H1 (cell line): ENCODE results near the gene POGK. TPM values are rescaled to one million over a fixed set of nuclear protein-coding genes. Genes with fewer than 3 reads are reported as not detected.

ENCODE experiments used
- CBX5 ChIP-seq: fragments of 300-800, 300-1000 bp; sonication (generic); IDR thresholded peaks from 2 replicates; pipeline ENCODE4 v1.7.1; 2016; ENCODE audit warnings: antibody characterized with exemption, low read length, low read depth
- KDM1A ChIP-seq: fragments of 200-600, 300-600 bp; sonication (generic); IDR thresholded peaks from 2 replicates; pipeline ENCODE4 v1.7.1; 2016; ENCODE audit warnings: mild to moderate bottlenecking, low read length, borderline replicate concordance
- KDM5A ChIP-seq: fragments of 200-600 bp; IDR thresholded peaks from 2 replicates; pipeline ENCODE4 v1.7.1; 2012; ENCODE audit warnings: mild to moderate bottlenecking, low read length, inconsistent platforms, mixed read lengths
- NANOG ChIP-seq: IDR thresholded peaks from 2 replicates; pipeline ENCODE4 v1.6.1; 2011; ENCODE audit warnings: low read length, low read depth, mild to moderate bottlenecking, inconsistent platforms; ENCODE audit not compliant: insufficient read depth, poor library complexity, severe bottlenecking
- SIRT6 ChIP-seq: IDR thresholded peaks from one replicate; pipeline ENCODE4 v1.7.1; 2012; ENCODE audit warnings: low read length, inconsistent platforms
- TAF7 ChIP-seq: optimal IDR thresholded peaks from 2 replicates; pipeline ENCODE3; 2011; ENCODE audit warnings: low read depth, mild to moderate bottlenecking, inconsistent platforms, low read length, moderate library complexity, borderline replicate concordance
- polyA plus RNA-seq, 7 experiments: library from polyadenylated mRNA; depleted of rRNA in 3 of 7; stranded (reverse) in 5 of 7; unstranded in 2 of 7; fragments of >200 nt in 5 of 7; fragments of 200-250 nt in 2 of 7; gene quantifications; 1 replicate in 5 of 7; 2 replicates in 1 of 7; 4 replicates in 1 of 7; pipeline versions ENCODE4 v1.2.1 to v1.2.3, GENCODE V29; 2011 to 2013; ENCODE audit warnings: missing spikeins in 2 of 7, mixed read lengths in 2 of 7
- total RNA-seq: library from RNA; stranded (reverse); fragmentation: NEBNext Ultra II Directional; extraction: Animal tissue kit (Norgen Biotek cat#: 25700); gene quantifications from 2 replicates; pipeline ENCODE4 v1.2.1, GENCODE V29; 2021
- TF ChIP-seq, protein P1 (sequence below): fragments of 300-600 bp; sonication (generic); IDR thresholded peaks from 2 replicates; pipeline ENCODE4 v1.7.1; 2012; ENCODE audit warnings: low read length, moderate library complexity, mild to moderate bottlenecking, inconsistent platforms; ENCODE audit not compliant: insufficient replicate concordance
- TF ChIP-seq, protein P2 (sequence below): IDR thresholded peaks from 2 replicates; pipeline ENCODE4 v1.6.1; 2011; ENCODE audit warnings: low read length, improper control_type of control experiment
- TF ChIP-seq, protein P3 (sequence below): IDR thresholded peaks from 2 replicates; pipeline ENCODE4 v1.6.1; 2012; ENCODE audit warnings: inconsistent platforms

The POGK gene
- total and polyA plus RNA-seq, 2 of the 8 experiments (the other 6 are each of a cell fraction or from before 2014, with no cell fraction given): 16.9 to 40.3 TPM

DNA sequence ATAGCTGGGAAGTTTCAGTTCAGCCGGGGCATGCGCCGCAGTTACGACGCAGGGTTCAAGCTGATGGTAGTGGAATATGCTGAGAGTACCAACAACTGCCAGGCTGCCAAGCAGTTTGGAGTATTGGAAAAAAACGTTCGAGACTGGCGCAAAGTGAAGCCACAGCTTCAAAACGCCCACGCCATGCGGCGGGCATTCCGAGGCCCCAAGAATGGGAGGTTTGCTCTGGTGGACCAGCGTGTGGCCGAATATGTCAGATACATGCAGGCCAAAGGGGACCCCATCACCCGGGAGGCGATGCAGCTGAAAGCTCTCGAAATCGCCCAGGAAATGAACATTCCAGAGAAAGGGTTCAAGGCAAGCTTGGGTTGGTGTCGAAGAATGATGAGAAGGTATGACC is 9.9 kb downstream of the POGK start (continued):
- TF ChIP-seq, protein P1, sequence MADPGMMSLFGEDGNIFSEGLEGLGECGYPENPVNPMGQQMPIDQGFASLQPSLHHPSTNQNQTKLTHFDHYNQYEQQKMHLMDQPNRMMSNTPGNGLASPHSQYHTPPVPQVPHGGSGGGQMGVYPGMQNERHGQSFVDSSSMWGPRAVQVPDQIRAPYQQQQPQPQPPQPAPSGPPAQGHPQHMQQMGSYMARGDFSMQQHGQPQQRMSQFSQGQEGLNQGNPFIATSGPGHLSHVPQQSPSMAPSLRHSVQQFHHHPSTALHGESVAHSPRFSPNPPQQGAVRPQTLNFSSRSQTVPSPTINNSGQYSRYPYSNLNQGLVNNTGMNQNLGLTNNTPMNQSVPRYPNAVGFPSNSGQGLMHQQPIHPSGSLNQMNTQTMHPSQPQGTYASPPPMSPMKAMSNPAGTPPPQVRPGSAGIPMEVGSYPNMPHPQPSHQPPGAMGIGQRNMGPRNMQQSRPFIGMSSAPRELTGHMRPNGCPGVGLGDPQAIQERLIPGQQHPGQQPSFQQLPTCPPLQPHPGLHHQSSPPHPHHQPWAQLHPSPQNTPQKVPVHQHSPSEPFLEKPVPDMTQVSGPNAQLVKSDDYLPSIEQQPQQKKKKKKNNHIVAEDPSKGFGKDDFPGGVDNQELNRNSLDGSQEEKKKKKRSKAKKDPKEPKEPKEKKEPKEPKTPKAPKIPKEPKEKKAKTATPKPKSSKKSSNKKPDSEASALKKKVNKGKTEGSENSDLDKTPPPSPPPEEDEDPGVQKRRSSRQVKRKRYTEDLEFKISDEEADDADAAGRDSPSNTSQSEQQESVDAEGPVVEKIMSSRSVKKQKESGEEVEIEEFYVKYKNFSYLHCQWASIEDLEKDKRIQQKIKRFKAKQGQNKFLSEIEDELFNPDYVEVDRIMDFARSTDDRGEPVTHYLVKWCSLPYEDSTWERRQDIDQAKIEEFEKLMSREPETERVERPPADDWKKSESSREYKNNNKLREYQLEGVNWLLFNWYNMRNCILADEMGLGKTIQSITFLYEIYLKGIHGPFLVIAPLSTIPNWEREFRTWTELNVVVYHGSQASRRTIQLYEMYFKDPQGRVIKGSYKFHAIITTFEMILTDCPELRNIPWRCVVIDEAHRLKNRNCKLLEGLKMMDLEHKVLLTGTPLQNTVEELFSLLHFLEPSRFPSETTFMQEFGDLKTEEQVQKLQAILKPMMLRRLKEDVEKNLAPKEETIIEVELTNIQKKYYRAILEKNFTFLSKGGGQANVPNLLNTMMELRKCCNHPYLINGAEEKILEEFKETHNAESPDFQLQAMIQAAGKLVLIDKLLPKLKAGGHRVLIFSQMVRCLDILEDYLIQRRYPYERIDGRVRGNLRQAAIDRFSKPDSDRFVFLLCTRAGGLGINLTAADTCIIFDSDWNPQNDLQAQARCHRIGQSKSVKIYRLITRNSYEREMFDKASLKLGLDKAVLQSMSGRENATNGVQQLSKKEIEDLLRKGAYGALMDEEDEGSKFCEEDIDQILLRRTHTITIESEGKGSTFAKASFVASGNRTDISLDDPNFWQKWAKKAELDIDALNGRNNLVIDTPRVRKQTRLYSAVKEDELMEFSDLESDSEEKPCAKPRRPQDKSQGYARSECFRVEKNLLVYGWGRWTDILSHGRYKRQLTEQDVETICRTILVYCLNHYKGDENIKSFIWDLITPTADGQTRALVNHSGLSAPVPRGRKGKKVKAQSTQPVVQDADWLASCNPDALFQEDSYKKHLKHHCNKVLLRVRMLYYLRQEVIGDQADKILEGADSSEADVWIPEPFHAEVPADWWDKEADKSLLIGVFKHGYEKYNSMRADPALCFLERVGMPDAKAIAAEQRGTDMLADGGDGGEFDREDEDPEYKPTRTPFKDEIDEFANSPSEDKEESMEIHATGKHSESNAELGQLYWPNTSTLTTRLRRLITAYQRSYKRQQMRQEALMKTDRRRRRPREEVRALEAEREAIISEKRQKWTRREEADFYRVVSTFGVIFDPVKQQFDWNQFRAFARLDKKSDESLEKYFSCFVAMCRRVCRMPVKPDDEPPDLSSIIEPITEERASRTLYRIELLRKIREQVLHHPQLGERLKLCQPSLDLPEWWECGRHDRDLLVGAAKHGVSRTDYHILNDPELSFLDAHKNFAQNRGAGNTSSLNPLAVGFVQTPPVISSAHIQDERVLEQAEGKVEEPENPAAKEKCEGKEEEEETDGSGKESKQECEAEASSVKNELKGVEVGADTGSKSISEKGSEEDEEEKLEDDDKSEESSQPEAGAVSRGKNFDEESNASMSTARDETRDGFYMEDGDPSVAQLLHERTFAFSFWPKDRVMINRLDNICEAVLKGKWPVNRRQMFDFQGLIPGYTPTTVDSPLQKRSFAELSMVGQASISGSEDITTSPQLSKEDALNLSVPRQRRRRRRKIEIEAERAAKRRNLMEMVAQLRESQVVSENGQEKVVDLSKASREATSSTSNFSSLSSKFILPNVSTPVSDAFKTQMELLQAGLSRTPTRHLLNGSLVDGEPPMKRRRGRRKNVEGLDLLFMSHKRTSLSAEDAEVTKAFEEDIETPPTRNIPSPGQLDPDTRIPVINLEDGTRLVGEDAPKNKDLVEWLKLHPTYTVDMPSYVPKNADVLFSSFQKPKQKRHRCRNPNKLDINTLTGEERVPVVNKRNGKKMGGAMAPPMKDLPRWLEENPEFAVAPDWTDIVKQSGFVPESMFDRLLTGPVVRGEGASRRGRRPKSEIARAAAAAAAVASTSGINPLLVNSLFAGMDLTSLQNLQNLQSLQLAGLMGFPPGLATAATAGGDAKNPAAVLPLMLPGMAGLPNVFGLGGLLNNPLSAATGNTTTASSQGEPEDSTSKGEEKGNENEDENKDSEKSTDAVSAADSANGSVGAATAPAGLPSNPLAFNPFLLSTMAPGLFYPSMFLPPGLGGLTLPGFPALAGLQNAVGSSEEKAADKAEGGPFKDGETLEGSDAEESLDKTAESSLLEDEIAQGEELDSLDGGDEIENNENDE: no peak
- TF ChIP-seq, protein P2, sequence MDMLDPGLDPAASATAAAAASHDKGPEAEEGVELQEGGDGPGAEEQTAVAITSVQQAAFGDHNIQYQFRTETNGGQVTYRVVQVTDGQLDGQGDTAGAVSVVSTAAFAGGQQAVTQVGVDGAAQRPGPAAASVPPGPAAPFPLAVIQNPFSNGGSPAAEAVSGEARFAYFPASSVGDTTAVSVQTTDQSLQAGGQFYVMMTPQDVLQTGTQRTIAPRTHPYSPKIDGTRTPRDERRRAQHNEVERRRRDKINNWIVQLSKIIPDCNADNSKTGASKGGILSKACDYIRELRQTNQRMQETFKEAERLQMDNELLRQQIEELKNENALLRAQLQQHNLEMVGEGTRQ: no peak
- TF ChIP-seq SIRT6 (no peak), KDM1A (no peak), TAF7 (no peak), CBX5 (no peak), KDM5A (no peak), NANOG (no peak)
- TF ChIP-seq, protein P3, sequence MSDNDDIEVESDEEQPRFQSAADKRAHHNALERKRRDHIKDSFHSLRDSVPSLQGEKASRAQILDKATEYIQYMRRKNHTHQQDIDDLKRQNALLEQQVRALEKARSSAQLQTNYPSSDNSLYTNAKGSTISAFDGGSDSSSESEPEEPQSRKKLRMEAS: no peak
